Measurements from ENCODE around the gene C7orf33.

DNA sequence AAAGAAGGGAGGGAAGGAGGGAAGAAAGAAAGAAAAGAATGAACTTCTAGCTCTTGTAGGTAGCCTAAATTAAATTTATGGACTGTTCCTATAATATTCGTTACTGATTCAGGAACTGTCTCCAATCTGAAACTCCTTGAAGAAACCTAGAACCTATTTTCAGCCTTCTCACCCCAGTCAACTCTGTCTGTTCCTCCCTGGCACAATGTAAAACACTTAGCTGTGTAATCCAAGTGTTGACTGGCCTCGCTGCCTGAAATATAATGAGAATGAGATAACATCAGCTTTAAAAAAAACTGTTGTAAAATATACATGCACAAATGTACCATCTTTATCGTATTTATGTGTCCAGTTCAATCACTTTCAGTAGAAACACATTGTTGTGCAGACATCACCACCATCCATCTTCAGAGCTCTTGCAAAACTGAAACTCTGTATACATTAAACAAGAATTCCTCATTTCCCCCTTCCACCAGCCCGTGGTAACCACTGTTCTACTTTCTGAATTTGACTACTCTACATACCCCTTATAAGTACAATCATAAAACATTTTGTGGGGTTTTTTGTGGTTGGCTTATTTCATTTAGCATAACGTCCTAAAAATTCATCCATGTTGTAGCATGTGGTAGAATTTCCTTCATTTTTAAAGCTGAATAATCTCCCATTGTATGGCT, 6.3 kb upstream of the C7orf33 start:
- TF ChIP-seq, protein P1, sequence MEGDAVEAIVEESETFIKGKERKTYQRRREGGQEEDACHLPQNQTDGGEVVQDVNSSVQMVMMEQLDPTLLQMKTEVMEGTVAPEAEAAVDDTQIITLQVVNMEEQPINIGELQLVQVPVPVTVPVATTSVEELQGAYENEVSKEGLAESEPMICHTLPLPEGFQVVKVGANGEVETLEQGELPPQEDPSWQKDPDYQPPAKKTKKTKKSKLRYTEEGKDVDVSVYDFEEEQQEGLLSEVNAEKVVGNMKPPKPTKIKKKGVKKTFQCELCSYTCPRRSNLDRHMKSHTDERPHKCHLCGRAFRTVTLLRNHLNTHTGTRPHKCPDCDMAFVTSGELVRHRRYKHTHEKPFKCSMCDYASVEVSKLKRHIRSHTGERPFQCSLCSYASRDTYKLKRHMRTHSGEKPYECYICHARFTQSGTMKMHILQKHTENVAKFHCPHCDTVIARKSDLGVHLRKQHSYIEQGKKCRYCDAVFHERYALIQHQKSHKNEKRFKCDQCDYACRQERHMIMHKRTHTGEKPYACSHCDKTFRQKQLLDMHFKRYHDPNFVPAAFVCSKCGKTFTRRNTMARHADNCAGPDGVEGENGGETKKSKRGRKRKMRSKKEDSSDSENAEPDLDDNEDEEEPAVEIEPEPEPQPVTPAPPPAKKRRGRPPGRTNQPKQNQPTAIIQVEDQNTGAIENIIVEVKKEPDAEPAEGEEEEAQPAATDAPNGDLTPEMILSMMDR (IDR thresholded peaks at IDR 0.05) = no peak
- no peak for TF ChIP-seq POLR2A (IDR thresholded peaks at IDR 0.05)

Data from testis (tissue), 2 donors.